Left ventricle myocardium inferior (tissue), 1 donor: ENCODE data around the gene MRPL53. TPM values are rescaled to one million over a fixed set of nuclear protein-coding genes. Genes with fewer than 3 reads are reported as not detected.

Experiments
- DNase-seq: peaks from one replicate; pipeline ENCODE4 v3.0.0-alpha.2; 2020
- H3K27ac ChIP-seq: fragments of 200-600 bp; replicated peaks from 2 replicates; pipeline ENCODE4 v1.8.0; 2021
- H3K27me3 ChIP-seq: fragments of 200-600 bp; 2 replicates; pipeline ENCODE4 v1.8.0; 2021; ENCODE audit warnings: low read depth
- H3K36me3 ChIP-seq: fragments of 200-600 bp; 2 replicates; pipeline ENCODE4 v1.8.0; 2021
- H3K4me1 ChIP-seq: fragments of 200-600 bp; 2 replicates; pipeline ENCODE4 v1.8.0; 2021
- H3K4me3 ChIP-seq: fragments of 200-600 bp; 2 replicates; pipeline ENCODE4 v1.8.0; 2021; ENCODE audit warnings: mild to moderate bottlenecking, moderate library complexity
- H3K9me3 ChIP-seq: fragments of 200-600 bp; replicated peaks from 2 replicates; pipeline ENCODE4 v1.8.0; 2021
- CTCF ChIP-seq: fragments of 200-600 bp; IDR thresholded peaks from 2 replicates; pipeline ENCODE4 v1.8.0; 2021; ENCODE audit warnings: antibody characterized with exemption, mild to moderate bottlenecking, borderline replicate concordance
- intact Hi-C: fragments of 100-400 bp; cut with micrococcal nuclease; formaldehyde crosslinking; loops from one replicate; pipeline ENCODE4 v1.11.0; 2022
- total RNA-seq: library from RNA; stranded (reverse); fragmentation: NEBNext Ultra II Directional; extraction: Animal tissue kit (Norgen Biotek cat#: 25700); gene quantifications from one replicate; pipeline ENCODE4 v1.2.1, GENCODE V29; 2021
- donor health status: DM: no; HTN: yes; CAD: no; lungs with severe emphysema.

MRPL53 gene
- total RNA-seq, 1 donor from 2014 or later: 176 TPM

GRCh38 chr2:74510272-74510671 is 37.8 kb upstream of the MRPL53 start:
- Histone ChIP-seq H3K4me1 (peaks cover 49% of the 10 kb centered on the region), H3K27ac (no peak overlapping the region), H3K27me3 (peaks cover 83% of the 10 kb centered on the region), H3K4me3 (no peak overlapping the region), H3K9me3 (no peaks in the 10 kb centered on the region), H3K36me3 (peaks cover 11% of the 10 kb centered on the region)
- DNase-seq: no peak
- intact Hi-C loops: no loop called here
- no peak for TF ChIP-seq CTCF

- Histone ChIP-seq H3K36me3 (peaks cover 21% of the 10 kb centered on the region), H3K9me3 (no peaks in the 10 kb centered on the region), H3K4me3 (peak overlapping the region; percentile 80), H3K27ac (peak overlapping the region; percentile 99), H3K4me1 (peaks cover 53% of the 10 kb centered on the region), H3K27me3 (peaks cover 83% of the 10 kb centered on the region)
- TF ChIP-seq CTCF: no peak
- DNase-seq: no peak
- intact Hi-C loops: no loop called here
These were observed 35.5 kb upstream of the MRPL53 start for GRCh38 chr2:74507926-74508520.

- Histone ChIP-seq H3K9me3 (no peaks in the 10 kb centered on the region), H3K4me3 (peak within 1 kb of the TSS; percentile 80), H3K27ac (peak within 1 kb of the TSS; percentile 99), H3K4me1 (peaks cover 60% of the 10 kb centered on the region), H3K36me3 (peaks cover 21% of the 10 kb centered on the region), H3K27me3 (peaks cover 83% of the 10 kb centered on the region)
- peak; percentile 56 for TF ChIP-seq CTCF
- DNase-seq: peak; percentile 100
- intact Hi-C loops: no loop called here
These were observed 34.9 kb upstream of the MRPL53 start, which contains the start of gene PCGF1 for GRCh38 chr2:74507145-74507925. Gene PCGF1 (minus strand): TSS chr2:74507695. CDS start chr2:74507668, 27 bp downstream.

GRCh38 chr2:74505448-74506246 is 33.2 kb upstream of the MRPL53 start:
- Histone ChIP-seq H3K27ac (no peak overlapping the region), H3K9me3 (no peaks in the 10 kb centered on the region), H3K4me1 (peaks cover 64% of the 10 kb centered on the region), H3K4me3 (peak overlapping the region; percentile 80), H3K36me3 (peaks cover 21% of the 10 kb centered on the region), H3K27me3 (peaks cover 83% of the 10 kb centered on the region)
- no peak for DNase-seq
- TF ChIP-seq CTCF: no peak
- intact Hi-C loops: no loop called here

GRCh38 chr2:74504591-74504990 is 32.1 kb upstream of the MRPL53 start:
- Histone ChIP-seq H3K27ac (peak overlapping the region; percentile 93), H3K9me3 (no peaks in the 10 kb centered on the region), H3K4me1 (peaks cover 70% of the 10 kb centered on the region), H3K36me3 (peaks cover 21% of the 10 kb centered on the region), H3K27me3 (peaks cover 83% of the 10 kb centered on the region), H3K4me3 (peak overlapping the region; percentile 80)
- intact Hi-C loops: no loop called here
- no peak for DNase-seq
- no peak for TF ChIP-seq CTCF
